HG02588 (cell line): Measurements from ENCODE around the gene PDE6G.
A peak's percentile ranks its signal among the peaks of the same experiment; 100 is the strongest.
"Not testable (repeated sequence)": the region's sequence is repeated elsewhere in the genome, so short reads cannot be mapped to it uniquely, and the experiment has no call there.

Experiments used
- ATAC-seq: cut with Tn5 transposase; IDR thresholded peaks from one replicate; pipeline ENCODE4 v1.9.1; 2021; ENCODE audit warnings: mild to moderate bottlenecking, moderate library complexity; ENCODE audit not compliant: unreplicated experiment

The PDE6G gene

DNA sequence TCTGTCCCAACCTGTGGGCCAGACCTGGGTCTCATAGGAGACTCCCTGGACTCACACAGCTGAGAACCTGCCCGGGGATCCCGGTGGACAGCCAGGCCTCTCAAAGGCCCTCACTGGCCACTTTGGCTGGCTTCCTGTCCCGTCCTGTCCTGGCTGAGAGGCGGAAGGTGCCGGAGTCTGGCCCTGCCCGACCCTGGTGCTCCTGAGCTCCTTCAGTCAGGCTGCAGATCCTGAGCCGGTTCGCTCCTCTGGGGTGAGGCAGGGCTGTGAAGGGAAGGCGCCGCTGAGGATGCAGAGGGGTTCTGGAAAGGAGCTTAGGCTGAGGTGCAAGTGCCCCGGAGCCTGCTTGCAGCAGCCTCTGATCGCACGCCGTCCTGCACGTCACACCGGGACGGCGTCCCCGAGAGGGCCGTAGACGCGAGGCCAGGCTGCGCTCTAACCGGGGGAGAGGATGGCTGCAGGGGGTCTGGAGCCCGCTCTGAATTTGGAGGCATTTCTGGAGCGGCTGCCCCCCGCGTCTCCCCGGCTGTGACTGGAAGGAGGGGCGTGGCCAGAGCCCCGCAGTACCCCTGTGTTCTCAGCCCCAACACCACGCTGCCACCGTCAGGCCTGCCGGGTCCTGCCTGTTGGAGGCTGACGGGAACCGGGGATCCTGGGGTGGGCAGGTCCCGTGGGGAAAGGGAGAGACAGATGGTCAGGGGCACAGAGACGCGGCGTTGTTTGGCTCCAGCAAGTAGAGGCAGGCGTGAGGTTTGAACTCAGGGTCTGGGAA, 31.6 kb upstream of the PDE6G start:
- no peak for ATAC-seq

DNA sequence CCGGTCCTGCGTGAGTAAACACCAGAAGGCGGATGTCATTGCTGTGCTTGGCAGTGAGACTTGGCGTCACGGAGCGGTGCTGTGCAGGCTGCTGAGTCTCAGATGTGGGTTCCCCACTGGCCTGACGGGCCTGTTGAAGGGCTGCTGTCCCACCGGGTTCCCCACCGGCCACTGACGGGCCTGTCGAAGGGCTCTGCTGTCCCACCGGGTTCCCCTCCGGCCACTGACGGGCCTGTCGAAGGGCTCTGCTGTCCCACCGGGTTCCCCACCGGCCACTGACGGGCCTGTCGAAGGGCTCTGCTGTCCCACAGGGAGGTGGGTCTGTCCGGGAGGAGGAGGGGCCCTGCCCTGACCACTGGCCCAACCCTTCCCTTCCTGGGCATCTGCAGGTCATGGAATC, 30.3 kb upstream of the PDE6G start:
- no peak for ATAC-seq

DNA sequence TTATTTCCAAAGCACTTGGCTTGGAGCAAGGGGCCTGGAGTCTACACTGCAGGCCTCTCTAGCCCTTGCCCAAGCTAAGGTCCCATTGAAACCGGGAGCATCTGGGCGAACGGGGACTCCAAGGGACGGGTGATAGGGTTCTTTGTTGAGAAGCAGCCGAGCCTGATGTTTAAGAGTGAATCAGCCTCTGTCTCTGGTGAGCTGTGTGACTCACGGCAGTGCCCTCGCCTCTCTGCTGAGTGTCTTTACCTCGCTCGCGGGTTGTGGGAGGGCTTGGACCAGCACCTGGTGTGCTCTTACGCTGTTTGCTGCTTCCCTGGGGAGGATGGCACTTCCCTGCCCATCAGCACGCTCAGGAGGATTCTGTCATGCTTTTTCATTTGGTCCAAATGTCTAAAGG, 28.8 kb upstream of the PDE6G start:
- ATAC-seq, result no peak

DNA sequence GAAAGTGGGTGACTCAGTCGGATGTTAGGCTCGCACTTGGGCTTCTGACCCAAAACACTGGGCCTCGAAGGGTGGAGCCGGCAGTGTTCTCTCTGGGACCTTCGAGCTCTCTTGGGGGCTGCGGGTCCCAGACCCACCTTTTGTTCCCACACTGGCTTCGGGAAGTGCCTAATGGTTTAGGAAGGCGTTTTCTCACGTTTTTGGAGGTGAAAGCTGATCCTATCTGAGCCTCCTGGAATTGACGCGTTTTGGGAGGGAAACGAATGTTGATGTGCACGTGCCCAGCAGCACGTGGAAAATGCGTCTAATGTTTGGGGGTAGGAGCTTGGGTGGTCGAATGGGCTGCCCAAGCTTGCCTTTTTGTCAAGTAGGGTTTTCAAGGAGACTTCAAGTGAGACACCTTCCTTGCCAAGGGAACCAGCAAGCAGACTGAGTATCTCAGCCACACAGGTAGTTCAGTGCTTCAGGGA, 28.1 kb upstream of the PDE6G start:
- no peak for ATAC-seq

DNA sequence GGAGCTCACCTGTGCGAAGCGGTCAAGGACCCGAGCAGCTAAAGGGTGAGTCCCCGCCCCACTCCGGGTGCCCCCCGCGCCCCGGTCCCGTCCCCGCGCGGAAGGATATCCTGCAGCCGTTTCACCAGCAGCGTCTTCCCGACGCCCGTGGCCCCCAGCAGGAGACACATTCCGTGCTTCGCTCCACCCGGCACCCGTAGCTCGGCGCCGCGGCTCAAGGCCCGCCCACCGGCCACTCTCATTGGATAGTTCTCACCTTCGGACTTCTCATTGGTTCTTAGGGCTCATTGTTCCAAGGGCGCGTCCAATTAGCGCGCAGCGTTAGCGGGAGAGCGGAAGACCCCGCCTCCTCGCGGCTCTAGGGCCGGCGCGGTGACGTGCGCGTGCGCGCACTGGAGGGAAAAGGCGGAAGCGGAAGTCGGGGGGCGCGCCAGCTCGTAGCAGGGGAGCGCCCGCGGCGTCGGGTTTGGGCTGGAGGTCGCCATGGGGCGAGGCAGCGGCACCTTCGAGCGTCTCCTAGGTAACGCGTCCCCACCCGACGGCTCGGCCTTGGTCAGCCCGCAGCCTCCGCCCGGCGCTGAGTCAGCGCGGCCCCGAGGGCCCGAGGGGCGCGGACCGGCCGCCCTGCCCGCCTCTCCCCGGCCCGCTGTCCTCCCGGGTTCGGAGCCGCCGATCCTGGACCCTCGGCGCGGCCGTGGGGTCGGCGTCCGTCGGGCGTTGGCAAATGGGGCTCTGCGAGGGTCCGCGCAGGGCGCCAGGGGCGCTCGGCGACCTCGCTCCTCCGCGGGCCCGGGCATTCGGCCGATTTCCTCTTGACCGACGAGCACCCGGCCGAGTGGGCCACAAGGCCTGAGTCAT, 27.5 kb upstream of the PDE6G start, which contains the start of the genes ARL16 and HGS:
Gene ARL16 (minus strand): TSS at position 214 of the 858 bp plus-strand sequence. CDS start 44 bp downstream, at position 170.
Gene HGS (plus strand): TSS at position 428 of the 858 bp plus-strand sequence. CDS start 56 bp downstream, at position 484.
- ATAC-seq, result peak; percentile 84

DNA sequence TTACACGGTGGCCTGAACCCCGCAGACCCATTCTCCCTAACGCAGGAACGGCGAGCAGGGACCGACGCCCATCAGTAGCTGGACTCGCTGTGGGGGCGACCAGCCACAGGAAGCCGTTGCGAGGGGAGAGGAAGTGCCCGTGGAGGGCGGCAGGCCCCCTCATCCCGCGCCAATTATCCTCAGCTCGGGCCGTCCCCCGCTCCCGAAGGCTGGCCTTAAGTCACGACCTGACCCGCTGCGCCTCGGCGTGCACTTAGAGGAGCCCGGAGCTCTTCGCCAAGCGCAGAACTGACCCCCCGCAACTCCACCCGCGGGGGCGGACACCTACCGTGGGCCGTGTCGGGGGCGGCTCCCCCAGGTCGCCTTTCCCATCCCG, 26.9 kb upstream of the PDE6G start:
- peak; percentile 5 for ATAC-seq

DNA sequence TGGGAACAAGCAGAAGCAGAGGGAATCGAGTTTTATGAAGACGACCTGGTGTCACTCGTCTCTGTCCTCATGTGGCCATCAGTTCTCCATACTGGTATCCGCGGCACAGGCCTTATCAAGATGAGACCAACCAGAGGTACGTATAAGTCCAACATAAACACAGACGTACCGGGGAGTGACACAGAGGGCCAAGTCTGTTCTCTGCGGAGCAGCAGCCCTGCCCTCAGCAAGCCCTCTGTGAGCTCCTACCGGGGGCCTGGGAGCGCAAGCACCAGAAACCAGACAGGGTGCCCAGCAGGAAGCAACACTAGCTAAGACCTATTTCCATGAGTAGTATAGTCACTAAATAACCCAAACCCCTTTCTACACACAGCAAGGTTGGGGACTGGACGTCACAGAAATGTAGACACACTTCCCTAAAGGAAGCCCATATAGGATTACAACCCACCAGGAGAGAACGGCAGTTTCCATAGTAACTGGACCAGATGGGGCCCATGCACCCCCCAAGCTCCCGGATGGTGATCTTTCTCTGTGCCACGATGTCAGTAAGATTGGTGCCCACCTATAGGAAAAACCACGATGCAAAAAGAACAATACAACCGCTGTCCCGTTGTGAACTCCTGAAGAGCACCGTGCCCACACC, 26.3 kb upstream of the PDE6G start:
- no peak for ATAC-seq

DNA sequence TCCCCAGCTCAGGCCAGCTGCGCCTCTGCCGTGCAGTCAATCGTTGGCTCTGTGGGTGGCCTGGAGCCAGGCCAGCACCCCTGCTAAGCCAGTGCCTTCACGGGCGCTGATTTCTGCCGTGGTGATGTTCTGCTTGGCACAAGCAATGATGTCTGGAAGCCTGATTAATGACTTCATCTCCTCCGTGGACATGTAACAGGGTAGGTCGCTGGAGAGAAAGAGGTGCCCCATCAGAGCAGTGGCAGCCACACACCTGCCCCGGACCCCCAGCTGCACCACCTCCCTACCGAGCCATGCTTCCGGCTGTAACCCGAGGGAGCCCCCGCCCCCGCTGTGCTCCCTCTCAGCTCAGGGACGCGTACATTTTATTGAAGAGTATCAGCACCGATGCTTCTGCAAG, 25.3 kb upstream of the PDE6G start:
- no peak for ATAC-seq

DNA sequence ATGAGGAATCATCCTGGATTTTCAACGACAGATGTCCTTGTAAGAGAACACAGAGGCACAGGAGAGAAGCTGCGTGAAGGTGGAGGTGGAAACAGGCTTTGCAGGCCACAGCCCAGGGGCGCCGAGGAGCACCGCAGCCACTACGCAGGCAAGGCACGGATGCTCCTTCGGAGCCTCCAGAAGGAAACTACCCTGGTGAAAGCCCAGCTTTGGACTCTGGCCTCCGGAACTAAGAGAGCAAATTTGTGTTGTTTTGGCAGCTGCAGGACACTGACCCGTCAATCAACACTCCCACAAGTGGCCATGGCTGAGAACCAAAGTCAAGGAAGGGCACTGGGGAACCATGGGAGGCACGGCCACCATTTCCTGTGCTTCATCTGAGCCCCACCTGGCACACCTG, 23.8 kb upstream of the PDE6G start:
- no peak for ATAC-seq

DNA sequence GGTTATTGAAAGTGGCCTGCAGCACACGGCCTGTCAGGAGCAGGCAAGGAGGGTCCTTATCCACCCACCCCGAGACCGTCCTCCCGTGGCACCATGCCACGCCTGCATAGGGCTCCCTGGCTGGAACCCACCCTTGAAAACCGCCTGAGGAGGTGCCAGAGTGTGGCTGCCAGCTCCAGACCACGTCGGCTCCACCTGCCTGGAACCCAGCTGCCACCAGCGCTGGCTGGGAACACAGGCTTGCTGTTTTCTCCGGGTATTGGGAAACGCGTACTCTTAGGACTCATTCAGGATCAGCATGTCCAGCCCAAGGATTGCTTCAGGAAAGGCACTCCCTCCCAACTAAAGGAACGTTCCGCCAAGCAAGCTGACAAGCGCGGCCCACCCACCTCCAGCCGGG, 20.6 kb upstream of the PDE6G start:
- ATAC-seq, result no peak

DNA sequence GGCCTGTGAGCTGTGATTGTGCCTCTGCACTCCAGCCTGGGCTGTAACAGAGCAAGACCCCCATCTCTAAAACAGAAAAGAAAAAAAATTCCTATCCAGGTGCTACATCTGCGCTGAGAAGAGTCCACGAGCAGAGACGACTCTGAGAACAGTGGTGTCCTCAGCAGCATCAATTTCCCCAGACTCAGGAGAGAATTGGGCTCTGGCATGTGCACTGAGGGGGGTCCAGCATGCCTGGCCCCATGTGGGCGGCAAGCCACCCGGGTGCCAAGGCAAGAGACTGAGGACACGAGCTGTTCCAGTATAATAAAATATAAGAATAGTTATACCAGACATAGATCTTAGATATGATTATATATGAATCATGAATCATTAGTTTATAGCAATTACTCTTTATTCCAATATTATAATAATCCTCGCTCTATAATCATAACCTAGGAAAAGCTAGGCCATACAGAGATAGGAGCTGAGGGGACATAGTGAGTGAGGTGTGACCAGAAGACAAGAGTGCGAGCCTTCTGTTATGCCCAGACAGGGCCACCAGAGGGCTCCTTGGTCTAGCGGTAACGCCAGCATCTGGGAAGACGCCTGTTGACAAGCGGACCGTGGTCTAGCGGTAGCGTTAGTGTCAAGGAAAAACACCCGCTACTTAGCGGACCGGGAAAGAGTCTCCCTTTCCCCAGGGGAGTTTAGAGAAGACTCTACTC, 19.3 kb upstream of the PDE6G start:
- not testable (repeated sequence) for ATAC-seq

DNA sequence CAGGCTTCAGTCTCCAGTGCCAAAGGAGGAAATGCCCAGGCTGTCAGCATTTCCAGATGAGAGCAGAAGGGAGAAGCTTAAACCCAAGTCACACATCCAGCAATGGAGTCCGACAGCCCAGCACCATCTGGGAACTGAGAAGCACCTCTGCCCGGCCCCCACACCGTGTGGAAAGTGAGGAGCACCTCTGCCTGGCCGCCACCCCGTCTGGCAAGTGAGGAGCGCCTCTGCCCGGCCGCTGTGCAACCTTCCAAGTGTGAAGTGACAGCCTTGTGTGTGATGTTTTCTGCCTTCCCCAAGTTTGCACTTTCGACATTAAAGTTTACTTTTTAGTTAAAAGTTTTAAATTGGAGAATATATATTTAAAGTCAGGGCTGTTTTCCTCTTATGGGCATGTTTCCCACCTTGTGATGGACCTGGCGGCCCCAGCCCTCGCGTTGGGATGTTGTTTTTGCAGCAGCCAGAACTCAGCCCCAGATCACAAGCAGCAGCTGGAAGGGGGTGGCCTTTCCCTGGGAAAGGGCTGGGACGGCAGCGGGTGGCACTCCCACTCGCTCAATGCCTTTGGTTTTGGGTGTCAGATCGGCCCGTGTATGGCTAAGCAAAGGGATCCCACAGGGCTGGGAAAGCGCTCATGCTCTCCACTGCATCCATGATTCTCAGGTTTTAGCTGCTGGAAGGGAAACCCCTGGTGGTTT, 17.4 kb upstream of the PDE6G start:
- ATAC-seq, result no peak

DNA sequence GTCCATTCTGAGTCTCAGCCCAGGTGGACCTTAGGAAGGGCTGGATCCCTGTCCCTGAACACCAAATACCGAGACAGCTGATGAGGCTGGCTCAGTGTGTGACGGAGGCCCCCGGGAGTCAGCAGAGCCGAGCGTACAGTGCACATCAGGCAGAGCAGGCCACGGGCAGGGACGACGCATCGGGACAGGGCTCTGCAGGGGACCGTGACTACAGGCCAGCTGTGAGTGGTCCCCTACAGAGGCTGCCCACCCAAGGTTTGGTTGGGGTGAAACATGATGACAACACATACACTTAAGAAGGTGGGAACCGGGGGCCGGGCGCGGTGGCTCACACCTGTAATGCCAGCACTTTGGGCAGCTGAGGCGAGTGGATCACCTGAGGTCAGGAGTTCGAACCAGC, 16.6 kb upstream of the PDE6G start:
- no peak for ATAC-seq

DNA sequence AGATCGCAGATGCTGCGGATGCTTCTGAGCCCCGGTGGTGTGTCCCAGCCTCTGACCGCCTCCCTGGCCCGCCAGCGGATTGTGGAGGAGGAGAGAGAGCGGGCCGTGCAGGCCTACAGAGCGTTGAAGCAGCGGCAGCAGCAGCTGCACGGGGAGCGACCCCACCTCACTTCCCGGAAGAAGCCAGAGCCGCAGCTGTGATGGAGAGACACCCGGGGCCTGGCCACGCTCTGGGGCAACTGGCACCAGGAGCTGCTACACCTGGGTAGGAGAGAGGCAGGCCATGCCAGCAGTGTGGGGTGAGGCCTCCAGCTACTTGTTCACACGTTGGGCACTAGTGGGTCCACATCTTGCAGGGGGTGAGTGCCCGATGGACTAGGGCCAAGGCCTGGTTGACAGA, 16.2 kb upstream of the PDE6G start:
- no peak for ATAC-seq

DNA sequence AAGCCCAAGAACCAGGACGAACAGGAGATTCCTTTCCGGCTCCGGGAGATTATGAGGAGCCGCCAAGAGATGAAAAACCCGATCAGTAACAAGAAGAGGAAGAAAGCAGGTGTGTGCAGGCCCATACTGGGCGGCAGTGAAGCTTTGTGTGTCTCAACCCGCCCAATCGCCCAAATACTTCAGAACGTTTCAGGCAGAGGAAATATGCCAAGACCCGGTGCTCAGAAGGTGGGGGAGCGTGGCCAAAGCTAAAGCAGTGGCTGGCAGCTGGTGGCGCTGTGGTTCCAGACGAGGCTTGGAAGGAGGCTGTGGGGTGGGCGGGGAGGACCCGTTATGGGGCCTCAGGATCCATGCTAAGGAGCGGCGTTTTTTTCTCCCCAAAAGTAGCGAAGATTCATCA, 11.4 kb upstream of the PDE6G start:
- no peak for ATAC-seq

DNA sequence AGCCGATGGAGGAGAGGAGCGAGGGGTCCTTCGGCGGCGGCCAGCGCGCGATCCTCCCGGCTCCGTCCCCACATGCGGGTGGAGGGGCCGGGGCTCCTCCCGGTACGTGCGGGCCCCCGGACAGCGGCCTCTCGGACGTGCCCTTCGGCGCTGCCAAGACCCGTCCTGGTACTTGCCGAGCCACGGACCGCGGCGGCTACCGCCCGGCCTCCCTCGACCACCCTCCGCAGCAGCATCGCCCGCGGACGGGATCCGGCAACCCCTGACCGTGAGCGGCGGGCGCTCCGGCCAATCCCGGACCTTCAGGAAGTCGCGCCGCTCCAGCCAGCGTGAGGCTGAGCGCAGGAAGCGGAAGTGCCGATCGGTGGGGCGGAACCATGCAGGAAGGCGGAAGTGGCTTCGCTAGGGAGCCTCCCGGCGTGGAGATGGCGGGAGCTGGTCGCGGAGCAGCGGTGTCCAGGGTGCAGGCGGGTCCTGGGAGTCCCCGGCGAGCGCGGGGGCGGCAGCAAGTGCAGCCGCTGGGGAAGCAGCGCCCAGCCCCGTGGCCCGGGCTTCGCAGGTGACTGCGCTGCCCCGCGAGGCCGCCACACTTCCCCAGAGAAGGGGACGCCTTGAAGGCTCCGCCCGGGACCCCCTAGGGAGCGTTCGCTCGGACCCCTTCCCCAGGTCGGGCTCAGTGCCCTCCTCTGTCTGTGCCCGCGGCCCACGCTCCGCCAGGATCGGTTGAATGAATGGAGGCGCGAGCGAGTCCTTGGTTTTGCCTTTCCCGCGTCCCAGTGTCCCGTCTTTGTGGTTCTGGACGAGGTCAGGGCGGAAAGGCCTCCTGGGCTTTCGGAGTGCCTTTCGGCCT, 10.2 kb upstream of the PDE6G start, which contains the start of the genes CCDC137 and OXLD1:
Gene CCDC137 (plus strand): TSS at position 396 of the 850 bp plus-strand sequence. CDS start 30 bp downstream, at position 426.
Gene OXLD1 (minus strand): TSS at position 264 of the 850 bp plus-strand sequence. CDS start 28 bp downstream, at position 236.
- ATAC-seq, result peak; percentile 82

DNA sequence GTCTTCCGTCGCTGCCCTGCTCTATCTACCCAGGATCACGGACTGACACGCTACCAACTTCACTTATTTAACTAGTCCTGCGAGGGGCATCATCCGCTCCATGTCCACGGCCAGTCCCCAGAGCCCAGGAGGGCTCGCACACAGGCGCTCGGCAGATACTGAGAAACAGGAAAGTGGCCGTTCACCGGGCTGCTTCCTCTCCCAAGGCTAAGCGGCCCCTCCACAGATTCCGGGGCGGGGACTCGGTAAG, 9.7 kb upstream of the PDE6G start:
- ATAC-seq, result peak; percentile 11

DNA sequence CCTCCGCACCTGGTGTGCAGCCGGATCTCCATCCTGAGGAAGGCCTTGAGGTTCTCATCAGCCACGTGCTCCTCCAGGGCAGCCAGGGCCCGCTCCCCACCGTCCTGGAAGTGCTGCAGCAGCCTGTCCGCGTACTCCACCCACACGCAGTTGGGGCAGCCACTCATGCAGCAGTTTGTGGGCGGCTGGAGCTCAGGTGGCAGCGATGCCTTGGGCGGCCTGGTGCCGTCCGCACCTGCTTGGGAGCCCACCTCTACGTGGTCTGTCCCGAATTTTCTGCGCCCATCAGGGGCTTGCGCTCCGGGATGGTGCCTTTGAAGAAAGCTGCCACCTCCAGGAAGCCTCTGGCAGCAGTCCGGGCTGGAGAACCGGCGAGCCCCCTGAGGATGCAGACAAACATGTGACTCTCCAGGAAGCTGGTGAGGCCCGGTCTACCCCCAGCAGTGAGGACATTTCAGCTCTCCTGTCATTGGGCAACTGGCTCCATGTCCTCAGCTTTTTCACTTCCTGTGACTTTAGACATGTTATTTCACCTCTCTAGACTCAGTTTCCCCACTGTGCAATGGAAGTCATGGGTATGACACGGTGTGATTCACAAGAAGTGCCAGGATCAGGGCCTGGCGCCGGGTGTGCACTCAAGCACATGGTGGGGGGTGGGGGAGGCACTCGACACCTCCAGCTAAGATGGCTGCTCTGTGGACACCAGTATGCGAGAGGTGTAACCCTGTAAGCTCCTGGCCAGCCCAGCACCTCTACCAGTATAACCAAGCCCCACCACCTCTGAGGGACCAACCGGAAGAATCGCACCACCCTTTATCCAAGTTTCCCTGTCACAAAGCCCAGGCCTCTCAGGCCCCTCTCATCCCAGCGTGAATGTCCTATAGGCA, 9.1 kb upstream of the PDE6G start:
- peak; percentile 6 for ATAC-seq
